T-cell (primary cell): ENCODE results near the gene TFF2. TPM values are rescaled to one million over a fixed set of nuclear protein-coding genes. Genes with fewer than 3 reads are reported as not detected.

Experiments
- ATAC-seq, 4 experiments: fragments of 200-7000 bp in 3 of 4; fragments of 150-1000 bp in 1 of 4; cut with Tn5 transposase; replicated peaks in 1 of 4; 1 replicate in 3 of 4; 2 replicates in 1 of 4; pipeline ENCODE4 v1.10.0; 2021; ENCODE audit warnings: moderate library complexity in 3 of 4, mild to moderate bottlenecking in 2 of 4, moderate number of reproducible peaks in 1 of 4
- CTCF ChIA-PET, 2 donors: fragments of 300-600 bp; sonication (Branson Sonifier 250); formaldehyde crosslinking; loops; one replicate each; lab custom pipeline; 2022; ENCODE audit warnings: antibody characterized with exemption in 2 of 2; lab: Charles Lee
- POLR2A ChIA-PET, 2 donors: fragments of 300-600 bp; sonication (Branson Sonifier 250); formaldehyde crosslinking; loops; one replicate each; lab custom pipeline; 2022; ENCODE audit warnings: antibody characterized with exemption in 2 of 2; lab: Charles Lee
- DNase-seq, 35 experiments: peaks; one replicate each; pipeline versions ENCODE4 v3.0.0 to v3.0.0-alpha.2; 2013 to 2023
- H3K27ac ChIP-seq: one replicate; pipeline ENCODE4 v1.5.1; 2013; ENCODE audit warnings: low read length
- H3K27me3 ChIP-seq, 2 experiments: replicated peaks in 1 of 2; 1 replicate in 1 of 2; 2 replicates in 1 of 2; pipeline versions ENCODE4 v1.6.1 to v1.7.0; 2013; ENCODE audit warnings: low read length in 1 of 2, mixed read lengths in 1 of 2; ENCODE audit not compliant: control insufficient read depth in 2 of 2, insufficient read depth in 2 of 2; ENCODE audit errors: extremely low read depth in 1 of 2
- H3K36me3 ChIP-seq, 2 donors: 1 replicate in 1 of 2; 2 replicates in 1 of 2; pipeline versions ENCODE4 v1.6.1 to v1.7.0; 2013; ENCODE audit warnings: low read length in 1 of 2; ENCODE audit not compliant: control insufficient read depth in 2 of 2, insufficient read depth in 1 of 2; ENCODE audit errors: extremely low read depth in 1 of 2
- H3K4me1 ChIP-seq, 2 experiments: 1 replicate in 1 of 2; 2 replicates in 1 of 2; pipeline versions ENCODE4 v1.6.1 to v1.7.0; 2013; ENCODE audit warnings: low read length in 2 of 2, mixed read lengths in 1 of 2; ENCODE audit not compliant: insufficient read depth in 2 of 2, control insufficient read depth in 1 of 2; ENCODE audit errors: extremely low read depth in 1 of 2
- H3K4me3 ChIP-seq, 2 donors: 1 replicate in 1 of 2; 2 replicates in 1 of 2; pipeline versions ENCODE4 v1.5.1 to v1.7.0; 2013; ENCODE audit warnings: mild to moderate bottlenecking in 2 of 2, low read length in 1 of 2, moderate library complexity in 1 of 2; ENCODE audit not compliant: control insufficient read depth in 1 of 2; ENCODE audit errors: extremely low read depth in 1 of 2
- H3K9me3 ChIP-seq: 2 replicates; pipeline ENCODE4 v1.7.0; 2013
- H3K27ac Mint-ChIP-seq, 2 donors: one replicate each; pipeline ENCODE4 v1.8.0; 2020 to 2021; ENCODE audit warnings: mild to moderate bottlenecking in 2 of 2, mixed read lengths in 2 of 2
- H3K27me3 Mint-ChIP-seq, 2 donors: one replicate each; pipeline ENCODE4 v1.8.0; 2021 to 2022; ENCODE audit warnings: mixed read lengths in 2 of 2
- H3K36me3 Mint-ChIP-seq: one replicate; pipeline ENCODE4 v1.8.0; 2021; ENCODE audit warnings: mixed read lengths
- H3K4me1 Mint-ChIP-seq, 3 donors: one replicate each; pipeline ENCODE4 v1.8.0; 2020 to 2022; ENCODE audit warnings: mixed read lengths in 3 of 3, mild to moderate bottlenecking in 1 of 3
- H3K4me3 Mint-ChIP-seq, 3 donors: one replicate each; pipeline ENCODE4 v1.8.0; 2020 to 2022; ENCODE audit warnings: mild to moderate bottlenecking in 3 of 3, mixed read lengths in 3 of 3, moderate library complexity in 3 of 3
- H3K9me3 Mint-ChIP-seq, 3 donors: one replicate each; pipeline ENCODE4 v1.8.0; 2020 to 2022; ENCODE audit warnings: mixed read lengths in 3 of 3
- WGBS: methylation state at CpG from one replicate; pipeline ENCODE4 v1.1.5; 2013; ENCODE audit warnings: missing lambda C conversion rate; ENCODE audit not compliant: insufficient coverage; 5-methylcytosine and 5-hydroxymethylcytosine counted together
- total RNA-seq, 35 experiments: library from RNA in 6 of 35; stranded (reverse) in 6 of 35; fragments of 120-200 nt in 1 of 35; gene quantifications; one replicate each; pipeline versions ENCODE4 v1.2.1 to v1.2.4 and lab custom pipeline; 2013 to 2026

Gene TFF2
- total RNA-seq, 5 donors from 2014 or later (not counting 1 experiment from before 2014, with no cell fraction given): 0.38 TPM; not detected in 4

DNA sequence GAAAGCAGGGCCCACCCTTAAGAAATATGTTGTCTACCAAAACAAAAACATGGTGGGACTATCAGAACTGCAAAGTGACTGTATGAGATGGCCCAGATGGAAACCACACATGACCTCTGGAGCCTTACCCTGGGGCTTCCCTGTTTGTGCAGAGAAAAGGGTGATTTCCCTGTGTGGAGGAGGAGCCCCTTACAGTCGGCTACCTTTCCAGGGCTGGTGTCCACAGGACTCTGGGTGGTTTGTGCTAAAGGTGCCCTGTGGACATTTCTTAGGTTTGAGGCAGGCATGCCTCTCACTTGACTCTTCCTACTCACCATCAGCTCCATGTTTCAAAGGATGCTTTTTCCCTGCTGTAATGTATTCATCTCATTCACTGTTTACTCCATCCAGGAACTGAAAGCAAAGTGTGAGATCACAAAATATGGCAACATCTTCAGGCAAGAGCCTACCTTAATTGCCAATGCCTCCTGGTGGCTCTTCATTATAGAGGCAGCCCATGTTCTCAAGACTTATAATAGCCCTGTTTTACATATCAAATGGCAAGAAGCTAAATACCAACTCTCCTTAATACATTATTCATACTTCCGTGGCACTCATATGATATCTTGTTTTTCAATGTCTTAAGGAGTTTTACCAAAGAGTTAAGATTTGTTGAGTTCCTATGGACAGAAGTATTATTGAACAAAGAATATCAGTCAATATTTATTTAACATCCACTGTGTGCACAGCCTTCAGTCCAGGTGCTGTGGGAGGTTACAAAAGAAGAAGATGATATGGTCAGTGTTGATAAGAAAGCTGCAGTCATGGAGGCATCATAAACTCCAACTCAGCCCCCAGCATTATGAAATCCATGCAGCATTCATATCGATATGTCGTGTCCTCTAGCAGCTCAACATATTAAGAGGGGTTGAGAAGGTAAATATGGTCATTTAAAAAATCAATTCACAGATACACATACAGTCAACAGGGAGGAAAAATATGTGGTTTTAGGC is 20.1 kb downstream of the TFF2 start:
- H3K27ac ChIP-seq: no peak overlapping the region
- peaks cover 0 to 12% of the 10 kb centered on the region in 2 experiments for H3K27me3 ChIP-seq
- DNase-seq (no peak), ATAC-seq (no peak)
- peaks cover 11% of the 10 kb centered on the region for H3K36me3 Mint-ChIP-seq
- H3K4me3 Mint-ChIP-seq: no peak overlapping the region
- H3K27me3 Mint-ChIP-seq: peaks cover 3 to 7% of the 10 kb centered on the region in 2 donors
- no CpG with 5 or more reads among the region's 4 CpGs for WGBS
- no peaks in the 10 kb centered on the region for H3K9me3 ChIP-seq
- no peaks in the 10 kb centered on the region for H3K36me3 ChIP-seq
- H3K9me3 Mint-ChIP-seq: peaks cover 7 to 23% (median 10%) of the 10 kb centered on the region in 3 donors
- H3K4me1 Mint-ChIP-seq: no peaks in the 10 kb centered on the region
- ChIA-PET CTCF (no interaction called here), POLR2A (no interaction called here)
- no peak overlapping the region for H3K4me3 ChIP-seq
- no peak overlapping the region for H3K27ac Mint-ChIP-seq
- no peaks in the 10 kb centered on the region for H3K4me1 ChIP-seq

DNA sequence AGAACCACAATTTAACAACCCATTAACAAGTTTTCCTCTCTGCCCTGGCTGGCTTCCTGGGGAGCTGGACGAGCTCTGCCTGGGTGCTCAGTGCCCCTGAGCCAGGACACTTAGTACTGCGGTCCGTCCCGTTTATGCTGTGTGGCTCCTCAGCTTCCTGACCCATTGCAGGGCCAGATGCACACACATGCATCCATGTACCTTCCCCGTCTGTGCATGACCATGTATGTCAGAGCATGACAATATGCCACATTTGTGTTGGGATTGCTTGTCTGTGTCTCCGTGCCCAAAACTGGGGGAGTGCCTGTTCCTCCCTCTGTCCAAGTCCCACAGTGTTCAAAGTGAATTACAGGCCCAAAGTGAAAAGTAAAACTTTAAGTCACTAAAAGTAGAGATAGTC is 25.9 kb downstream of the TFF2 start:
- peaks cover 3% of the 10 kb centered on the region for H3K36me3 Mint-ChIP-seq
- ATAC-seq (no peak), DNase-seq (no peak)
- peaks cover 0 to under 1% of the 10 kb centered on the region in 2 experiments for H3K4me1 ChIP-seq
- H3K27me3 Mint-ChIP-seq: peaks cover 12 to 22% of the 10 kb centered on the region in 2 donors
- H3K4me1 Mint-ChIP-seq: peaks cover 0 to 5% (median 0%) of the 10 kb centered on the region in 3 donors
- H3K9me3 ChIP-seq: no peaks in the 10 kb centered on the region
- CTCF ChIA-PET: no interaction called here
- peaks cover 0 to 11% of the 10 kb centered on the region in 2 experiments for H3K27me3 ChIP-seq
- POLR2A ChIA-PET: interaction anchor here in 1 of 2 donors (0.6 kb wide), 1 partner anchor 381 kb away, joined by 17 read pairs; no protein-coding TSS in a partner anchor
- no peak overlapping the region for H3K4me3 Mint-ChIP-seq
- H3K9me3 Mint-ChIP-seq: no peaks in the 10 kb centered on the region
- H3K4me3 ChIP-seq: no peak overlapping the region
- no peak overlapping the region for H3K27ac Mint-ChIP-seq
- H3K36me3 ChIP-seq: no peaks in the 10 kb centered on the region
- WGBS: 83% methylated on average over 5 of the region's 6 CpGs
- no peak overlapping the region for H3K27ac ChIP-seq

DNA sequence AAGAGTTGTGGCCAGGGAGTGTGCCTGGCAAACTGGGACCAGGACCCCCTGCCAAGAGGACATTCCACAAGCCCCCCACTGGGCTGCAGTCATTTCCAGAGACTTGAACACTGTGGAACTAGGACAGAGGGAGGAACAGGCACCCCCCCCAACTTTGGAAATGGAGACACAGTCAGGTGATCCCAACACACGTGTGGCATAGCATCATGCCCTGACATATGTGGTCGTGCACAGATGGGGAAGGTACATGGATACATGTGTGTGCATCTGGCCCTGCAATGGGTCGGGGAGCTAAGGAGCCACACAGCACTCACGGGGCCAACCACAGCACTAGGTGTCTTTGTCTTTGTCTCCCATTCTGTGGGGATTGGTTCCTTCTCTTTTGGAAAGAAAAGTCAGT is 28.9 kb downstream of the TFF2 start:
- WGBS: 83% methylated on average over 2 of the region's 4 CpGs
- H3K27me3 Mint-ChIP-seq: peaks cover 12 to 18% of the 10 kb centered on the region in 2 donors
- no peaks in the 10 kb centered on the region for H3K9me3 Mint-ChIP-seq
- ATAC-seq (no peak), DNase-seq (no peak)
- H3K36me3 Mint-ChIP-seq: peaks cover 3% of the 10 kb centered on the region
- peaks cover 0 to 9% of the 10 kb centered on the region in 2 experiments for H3K4me1 ChIP-seq
- no peak overlapping the region for H3K27ac Mint-ChIP-seq
- H3K4me1 Mint-ChIP-seq: peaks cover 5 to 10% (median 8%) of the 10 kb centered on the region in 3 donors
- no peaks in the 10 kb centered on the region for H3K9me3 ChIP-seq
- no peak overlapping the region for H3K4me3 ChIP-seq
- H3K4me3 Mint-ChIP-seq: no peak overlapping the region
- H3K27ac ChIP-seq: no peak overlapping the region
- H3K27me3 ChIP-seq: peaks cover 0 to 15% of the 10 kb centered on the region in 2 experiments
- H3K36me3 ChIP-seq: no peaks in the 10 kb centered on the region
- CTCF ChIA-PET: no interaction called here
- POLR2A ChIA-PET: no interaction called here

DNA sequence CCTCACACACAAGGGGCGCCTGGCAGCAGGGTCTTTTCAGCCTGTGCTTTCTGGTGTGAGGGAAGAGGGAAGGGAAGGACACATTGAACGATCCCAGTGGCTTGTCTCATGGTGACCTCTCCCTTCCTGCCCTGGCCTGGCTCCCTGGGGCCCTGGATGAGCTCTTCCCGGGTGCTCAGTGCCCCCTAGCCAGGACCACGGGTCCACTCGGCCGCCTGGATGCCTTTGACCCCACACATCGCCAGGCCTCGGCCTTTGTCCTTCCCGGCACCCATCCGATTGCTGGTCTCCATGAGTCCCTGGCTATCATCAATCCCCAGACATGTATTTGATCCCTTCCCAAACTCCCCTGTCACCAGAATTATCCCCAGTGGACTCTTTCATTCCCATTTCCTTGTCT is 29.6 kb downstream of the TFF2 start:
- no peak overlapping the region for H3K4me3 ChIP-seq
- H3K9me3 ChIP-seq: no peaks in the 10 kb centered on the region
- H3K4me1 ChIP-seq: peaks cover 0 to 9% of the 10 kb centered on the region in 2 experiments
- peak overlapping the region in 1 of 2 donors; percentile 31 for H3K27ac Mint-ChIP-seq
- ATAC-seq (no peak), DNase-seq (no peak)
- no peaks in the 10 kb centered on the region for H3K9me3 Mint-ChIP-seq
- peaks cover 12 to 18% of the 10 kb centered on the region in 2 donors for H3K27me3 Mint-ChIP-seq
- 82% methylated on average over 8 of the region's 10 CpGs for WGBS
- peaks cover 5 to 10% (median 8%) of the 10 kb centered on the region in 3 donors for H3K4me1 Mint-ChIP-seq
- no peak overlapping the region for H3K4me3 Mint-ChIP-seq
- H3K36me3 ChIP-seq: no peaks in the 10 kb centered on the region
- POLR2A ChIA-PET: no interaction called here
- CTCF ChIA-PET: no interaction called here
- no peak overlapping the region for H3K27ac ChIP-seq
- H3K36me3 Mint-ChIP-seq: peaks cover 3% of the 10 kb centered on the region
- peaks cover 0 to 18% of the 10 kb centered on the region in 2 experiments for H3K27me3 ChIP-seq

DNA sequence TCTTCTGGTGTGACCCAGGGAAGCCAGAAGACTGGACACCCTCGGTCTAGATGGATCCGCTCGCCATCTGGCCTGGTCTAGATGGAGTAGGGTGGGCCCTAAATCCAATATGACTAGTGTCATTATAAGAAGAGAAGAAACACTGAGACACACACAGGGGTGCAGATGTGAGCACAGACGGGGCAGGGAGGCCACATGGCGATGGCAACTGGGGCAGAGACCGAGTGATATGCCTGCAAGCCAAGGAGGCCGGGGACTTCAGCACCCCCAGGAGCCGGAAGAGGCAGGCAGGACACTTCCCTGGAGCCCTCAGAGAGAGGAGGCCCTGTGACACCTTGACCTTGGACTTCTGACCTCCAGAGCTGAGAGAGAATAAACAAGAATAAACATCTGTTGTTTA is 30.0 kb downstream of the TFF2 start:
- WGBS: 98% methylated on average over 6 of the region's 8 CpGs
- Mint-ChIP-seq H3K27ac (no peak overlapping the region), H3K9me3 (no peaks in the 10 kb centered on the region), H3K4me1 (peaks cover 5 to 10% (median 8%) of the 10 kb centered on the region in 3 donors), H3K27me3 (peaks cover 12 to 18% of the 10 kb centered on the region in 2 donors), H3K36me3 (peaks cover 3% of the 10 kb centered on the region), H3K4me3 (no peak overlapping the region)
- ChIA-PET CTCF (no interaction called here), POLR2A (no interaction called here)
- no peaks in the 10 kb centered on the region for H3K9me3 ChIP-seq
- H3K27ac ChIP-seq: no peak overlapping the region
- H3K4me3 ChIP-seq: no peak overlapping the region
- DNase-seq (no peak), ATAC-seq (no peak)
- H3K36me3 ChIP-seq: no peaks in the 10 kb centered on the region
- H3K4me1 ChIP-seq: peaks cover 0 to 9% of the 10 kb centered on the region in 2 experiments
- H3K27me3 ChIP-seq: peaks cover 0 to 18% of the 10 kb centered on the region in 2 experiments

- peaks cover 0 to 9% of the 10 kb centered on the region in 2 experiments for H3K4me1 ChIP-seq
- POLR2A ChIA-PET: no interaction called here
- no peaks in the 10 kb centered on the region for H3K36me3 ChIP-seq
- H3K4me1 Mint-ChIP-seq: peaks cover 5 to 10% (median 8%) of the 10 kb centered on the region in 3 donors
- CTCF ChIA-PET: interaction anchor here in 1 of 2 donors (0.5 kb wide), 1 partner anchor 504 kb away, joined by 4 read pairs; no protein-coding TSS in a partner anchor
- H3K27ac ChIP-seq: no peak overlapping the region
- H3K9me3 ChIP-seq: no peaks in the 10 kb centered on the region
- no peaks in the 10 kb centered on the region for H3K36me3 Mint-ChIP-seq
- no peak for DNase-seq
- ATAC-seq: no peak
- no peak overlapping the region for H3K4me3 Mint-ChIP-seq
- H3K27me3 ChIP-seq: peaks cover 0 to 18% of the 10 kb centered on the region in 2 experiments
- H3K4me3 ChIP-seq: no peak overlapping the region
- WGBS: 58% methylated on average over 11 of the region's 17 CpGs
- H3K9me3 Mint-ChIP-seq: no peaks in the 10 kb centered on the region
- no peak overlapping the region for H3K27ac Mint-ChIP-seq
- peaks cover 10 to 15% of the 10 kb centered on the region in 2 donors for H3K27me3 Mint-ChIP-seq
These were observed 30.8 kb downstream of the TFF2 start for GRCh38 chr21:42319851-42320572.
